ENCODE data around the gene PDE8A. TPM values are rescaled to one million over a fixed set of nuclear protein-coding genes. Genes with fewer than 3 reads are reported as not detected.

The PDE8A gene
- total and polyA plus RNA-seq, 2 of the 4 experiments (the other 2 are of a cell fraction) = 32.4 to 35.9 TPM

- no peak for DNase-seq
- Histone ChIP-seq H3K56ac (ENCODE audit: extremely low read depth, insufficient read depth, low read length) (no peak overlapping the region), H2BK20ac (ENCODE audit: low read depth, low read length) (0 out of 2 replicates have a peak overlapping the region, but pooled peaks have one; percentile 54), H2BK120ac (ENCODE audit: low read depth, low read length) (peak overlapping the region; percentile 11; the same call in 1 of the 2 replicates), H3K4me2 (ENCODE audit: low read depth, low read length) (no peak overlapping the region), H4K5ac (ENCODE audit: low read depth, low read length) (no peak overlapping the region; the same call in 1 of the 2 replicates), H3K14ac (replicated peaks; ENCODE audit: low read depth, low read length) (no peak overlapping the region; the same call in 1 of the 2 replicates), H3K4ac (ENCODE audit: low read depth, low read length) (no peak overlapping the region), H4K8ac (ENCODE audit: low read depth in 2 of 2, low read length in 2 of 2) (no peak overlapping the region; a peak in 1 of 4 replicates), H3K9ac (ENCODE audit: low read depth, low read length) (no peak overlapping the region), H3K36me3 (ENCODE audit: control insufficient read depth, insufficient read depth, low read length) (no peaks in the 10 kb centered on the region), H3K9me1 (ENCODE audit: insufficient read depth, low read length) (peaks cover 3% of the 10 kb centered on the region; the same call in 1 of the 2 replicates), H3K4me1 (ENCODE audit: control insufficient read depth, insufficient read depth, low read length) (peaks cover 4% of the 10 kb centered on the region), H2AK9ac (replicated peaks; ENCODE audit: low read depth, low read length, poor library complexity) (no peak overlapping the region), H4K91ac (ENCODE audit: insufficient read depth, low read depth, low read length) (no peak overlapping the region), H3K4me3 (ENCODE audit: insufficient read depth, low read depth, low read length) (no peak overlapping the region), H3K79me1 (ENCODE audit: low read depth in 1 of 2, low read length in 2 of 2) (peaks cover 9 to 31% of the 10 kb centered on the region in 2 experiments), H2AFZ (replicated peaks; ENCODE audit: low read length, poor library complexity) (no peak overlapping the region), H3K27ac (ENCODE audit: insufficient read depth, low read length) (no peak overlapping the region), H3K18ac (ENCODE audit: low read depth, low read length) (no peak overlapping the region), H3K27me3 (ENCODE audit: control insufficient read depth, insufficient read depth, low read length) (no peaks in the 10 kb centered on the region), H2BK15ac (ENCODE audit: low read depth, low read length) (no peak overlapping the region), H3K23ac (ENCODE audit: low read depth, low read length) (no peak overlapping the region), H3K9me3 (ENCODE audit: control insufficient read depth, insufficient read depth, low read length) (no peaks in the 10 kb centered on the region), H2AK5ac (ENCODE audit: low read depth, low read length) (no peak overlapping the region), H2BK5ac (ENCODE audit: low read depth, low read length, poor library complexity, severe bottlenecking) (peak overlapping the region; percentile 74), H4K20me1 (ENCODE audit: insufficient read depth, low read length) (no peaks in the 10 kb centered on the region)
- no TSS peak for BruUV-seq (replicated peaks)
- intact Hi-C loops (cut with micrococcal nuclease) = loop anchor here (5.0 to 10.0 kb wide), 2 partner anchors 203 to 465 kb away; no protein-coding TSS in a partner anchor
- dilution Hi-C loops (cut with HindIII; ENCODE audit: low sequenced_read_pairs, unreplicated experiment) = loop anchor here (10.0 kb wide), 1 partner anchor 95 kb away; no protein-coding TSS in a partner anchor
- TF ChIP-seq RCOR1 (IDR thresholded peaks at IDR 0.05; ENCODE audit: insufficient replicate concordance, low read length) (no peak), MAZ (IDR thresholded peaks at IDR 0.05; ENCODE audit: borderline replicate concordance, low read depth, low read length) (no peak), SMC3 (IDR thresholded peaks at IDR 0.05; ENCODE audit: low read depth, low read length) (no peak), USF2 (IDR thresholded peaks at IDR 0.05; ENCODE audit: low read depth, low read length) (no peak), ELK1 (IDR thresholded peaks at IDR 0.05; ENCODE audit: borderline replicate concordance, low read depth, low read length) (no peak), FOS (IDR thresholded peaks at IDR 0.05; ENCODE audit: low read depth, low read length) (no peak)
- in situ Hi-C loops (cut with MboI; ENCODE audit: low sequenced_read_pairs) = no loop called here
- POLR2A ChIA-PET (ENCODE audit: unreplicated experiment) = no interaction called here
- no peak for ATAC-seq (ENCODE audit: low read depth)
- CTCF ChIA-PET = interaction anchor here (0.6 kb wide), 1 partner anchor 260 kb away, joined by 3 read pairs; no protein-coding TSS in a partner anchor
Observed at GRCh38 chr15:85049805-85050204, 68.1 kb downstream of the PDE8A start.
